ENCODE data around the gene IPO4.
"Not testable (repeated sequence)": the region's sequence is repeated elsewhere in the genome, so short reads cannot be mapped to it uniquely, and the experiment has no call there.

IPO4 gene

DNA sequence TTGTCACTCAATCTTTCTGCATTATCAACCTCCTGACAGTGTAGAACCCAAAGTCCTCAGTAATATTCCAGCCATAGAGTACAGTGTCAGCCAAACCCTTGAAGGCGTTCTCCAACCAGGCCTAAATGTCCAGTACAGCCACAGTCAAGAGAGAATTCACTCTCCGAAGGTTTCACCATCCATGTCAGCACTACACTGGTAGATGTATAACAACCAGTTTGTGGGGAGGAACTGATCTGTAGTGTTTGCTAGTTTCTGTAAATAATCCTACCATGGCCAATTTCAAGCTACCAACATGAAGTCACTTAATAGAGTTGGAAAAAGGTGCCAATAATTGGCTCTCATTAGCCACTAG is 27.7 kb upstream of the IPO4 start:
- no peak for DNase-seq

DNA sequence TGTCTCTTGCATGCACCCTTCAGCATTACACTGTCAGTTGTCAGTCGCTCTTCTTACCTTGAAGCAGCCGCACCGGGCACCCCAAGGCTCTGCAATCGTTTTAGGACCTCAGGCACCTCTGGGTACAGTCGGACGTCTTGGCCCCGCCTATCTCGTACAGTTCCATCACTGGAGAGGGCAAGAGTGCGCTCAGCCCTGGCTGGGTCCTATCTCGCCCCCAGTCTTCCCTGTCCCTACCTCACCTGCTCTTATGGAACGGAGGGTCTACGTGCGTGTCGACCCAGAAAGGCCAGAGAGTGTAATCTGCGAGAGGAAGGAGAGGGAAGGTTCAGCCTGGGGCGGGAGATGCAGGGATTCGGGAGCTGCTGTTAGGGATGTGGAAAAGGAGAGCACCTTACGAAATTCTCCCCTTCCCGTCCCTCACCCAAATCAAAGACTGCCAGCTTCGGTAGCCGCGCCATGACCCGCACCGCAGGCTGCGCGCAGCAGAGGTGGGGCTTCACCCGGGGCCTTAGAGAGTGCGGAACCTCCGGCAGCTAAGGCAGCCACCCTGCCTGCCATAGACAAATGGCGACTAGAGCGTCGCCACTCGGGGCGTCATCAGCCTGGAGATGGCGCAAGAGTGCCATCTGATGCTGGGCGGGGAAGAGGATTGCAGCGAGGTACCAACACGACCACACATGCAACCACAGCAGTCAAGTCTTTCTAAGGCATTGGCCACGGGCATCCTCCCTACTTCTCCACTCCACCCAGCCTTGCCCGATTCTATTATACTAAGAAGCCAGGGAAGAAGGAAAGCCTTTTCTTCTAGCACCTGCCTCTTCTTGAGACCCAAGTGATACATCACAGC is 27.1 kb upstream of the IPO4 start, which contains the start of gene MDP1:
Gene MDP1 (minus strand): TSS at position 572 of the 850 bp plus-strand sequence. CDS start 111 bp downstream, at position 461.
- DNase-seq = peak; percentile 77

DNA sequence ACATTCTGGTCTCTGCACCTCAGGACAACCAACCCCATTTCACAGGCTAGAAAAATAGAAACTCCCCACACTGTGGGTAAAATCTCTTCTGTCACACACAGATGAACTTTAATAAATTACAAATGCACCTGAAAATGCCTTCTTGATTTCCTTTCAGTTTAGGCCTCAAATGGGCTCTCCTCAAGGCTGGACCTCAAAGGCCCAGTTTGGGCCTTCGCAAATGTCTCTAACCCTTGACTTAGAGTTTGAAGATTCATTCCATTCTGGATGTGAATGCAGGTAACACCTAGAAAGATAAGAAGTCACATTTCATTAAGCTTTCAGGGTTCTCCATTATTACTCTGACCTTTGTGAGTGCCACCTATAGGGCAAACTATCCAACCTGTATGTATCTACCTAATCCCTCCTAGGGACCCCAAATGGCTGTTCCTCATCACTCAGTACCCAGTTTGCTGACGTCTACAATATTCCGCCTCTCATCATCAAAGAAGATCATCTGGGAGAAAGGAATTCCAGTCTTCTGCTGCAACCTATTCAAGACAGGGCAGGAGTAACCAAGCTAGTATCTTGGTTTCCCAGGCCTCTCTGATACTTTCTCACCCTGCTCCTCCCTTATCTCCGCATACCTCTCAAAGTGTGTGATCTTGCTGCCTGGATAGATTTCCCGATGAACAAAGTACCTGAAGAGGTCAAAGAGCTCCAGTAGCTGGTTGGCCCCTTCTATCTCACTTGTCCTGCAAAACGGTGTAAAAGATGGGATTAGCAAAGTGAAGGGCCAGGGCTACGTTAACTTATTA is 25.4 kb upstream of the IPO4 start:
- no peak for DNase-seq

DNA sequence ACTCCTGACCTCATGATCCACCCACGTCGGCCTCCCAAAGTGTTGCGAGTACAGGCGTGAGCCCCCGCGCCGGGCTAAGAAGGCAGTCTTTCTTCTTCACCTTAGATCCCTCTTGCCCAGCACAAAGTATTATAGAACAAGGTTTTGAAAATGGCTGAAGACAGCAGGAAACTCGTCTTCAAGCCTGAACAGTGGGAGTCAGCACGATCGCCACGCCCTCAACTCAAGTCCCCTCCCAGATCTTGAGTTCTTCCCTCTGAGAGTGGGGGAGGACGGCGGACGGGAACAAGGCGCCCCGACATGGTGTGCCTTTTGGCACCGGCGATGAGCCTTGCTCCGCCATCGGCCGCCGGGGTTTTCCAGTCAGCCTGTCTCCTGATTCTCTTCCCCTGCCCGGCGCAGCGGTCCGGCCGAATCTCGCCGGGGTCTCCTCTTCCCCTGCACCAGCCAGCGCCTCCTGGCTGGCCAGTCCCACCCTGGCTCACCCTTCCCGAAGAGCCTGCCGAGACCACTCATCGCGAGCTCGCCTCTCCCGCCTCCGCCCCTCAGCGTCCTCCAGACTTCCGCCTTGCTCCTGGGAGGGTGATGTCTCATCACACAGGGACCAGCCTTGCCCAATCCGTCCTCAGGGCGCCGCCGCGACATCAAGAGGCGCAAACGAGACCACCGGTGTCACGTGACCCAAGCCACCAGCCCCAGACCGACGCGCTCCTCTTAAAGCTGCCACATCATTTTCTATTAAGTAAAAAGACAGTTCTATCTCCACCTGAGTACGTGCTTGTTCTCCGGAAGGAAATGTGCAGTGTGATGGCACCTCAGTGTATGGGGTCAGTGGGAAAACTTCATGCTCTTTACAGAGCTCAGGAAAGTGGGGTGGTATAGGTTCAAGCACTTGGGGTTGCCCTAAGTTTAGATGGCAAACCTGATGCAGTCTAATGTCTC is 24.6 kb upstream of the IPO4 start, which contains the start of gene CHMP4A:
Gene CHMP4A (minus strand): TSS at position 565 of the 942 bp plus-strand sequence. CDS start 49 bp downstream, at position 516.
- DNase-seq = peak; percentile 92

DNA sequence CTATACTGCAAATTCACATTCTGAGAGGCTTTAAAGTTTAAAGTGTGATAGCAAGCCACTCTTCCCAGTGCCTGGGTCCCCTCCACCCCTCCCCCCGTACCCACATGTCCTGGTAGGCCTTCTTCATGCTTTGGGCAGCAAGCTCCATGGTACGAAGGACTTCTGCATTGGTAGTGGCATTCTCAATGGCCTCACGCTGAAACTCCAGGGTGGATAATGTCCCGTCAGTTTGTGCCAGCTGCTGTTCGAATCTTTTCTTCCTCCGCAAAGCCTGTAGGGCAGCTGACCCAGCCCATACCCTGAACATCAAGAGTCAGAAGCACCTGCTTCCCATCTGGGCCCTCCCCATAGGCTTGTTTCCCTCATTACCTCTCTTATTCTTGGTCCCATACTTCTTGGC is 22.7 kb upstream of the IPO4 start:
- DNase-seq = no peak

DNA sequence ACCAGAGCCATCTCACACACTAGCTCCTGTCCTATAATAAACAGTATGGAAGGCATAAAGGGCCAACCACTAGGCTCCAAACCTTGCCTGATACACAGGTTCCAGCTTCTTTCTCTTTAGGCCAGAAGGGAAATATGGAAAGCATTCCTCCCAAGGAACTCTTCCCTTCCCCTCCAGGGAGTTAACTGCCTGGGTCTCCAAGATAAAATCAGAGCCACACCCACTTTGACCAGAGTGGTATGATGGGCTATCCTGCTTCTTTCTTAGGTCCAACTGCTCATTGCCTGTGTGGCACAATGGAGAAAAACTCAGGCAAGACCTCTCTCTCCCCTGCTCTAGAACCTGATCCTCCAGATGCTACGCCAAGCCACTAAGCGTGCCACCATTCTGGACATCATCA is 19.0 kb upstream of the IPO4 start:
- DNase-seq = no peak

DNA sequence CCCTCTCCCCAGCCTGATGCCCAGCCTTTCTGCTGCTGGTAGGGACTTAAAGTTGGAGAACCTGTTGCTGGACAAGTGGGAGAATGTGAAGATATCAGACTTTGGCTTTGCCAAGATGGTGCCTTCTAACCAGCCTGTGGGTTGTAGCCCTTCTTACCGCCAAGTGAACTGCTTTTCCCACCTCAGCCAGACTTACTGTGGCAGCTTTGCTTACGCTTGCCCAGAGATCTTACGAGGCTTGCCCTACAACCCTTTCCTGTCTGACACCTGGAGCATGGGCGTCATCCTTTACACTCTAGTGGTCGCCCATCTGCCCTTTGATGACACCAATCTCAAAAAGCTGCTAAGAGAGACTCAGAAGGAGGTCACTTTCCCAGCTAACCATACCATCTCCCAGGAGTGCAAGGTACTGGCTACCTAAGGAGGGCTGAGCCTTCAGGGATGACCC is 18.5 kb upstream of the IPO4 start:
- no peak for DNase-seq

DNA sequence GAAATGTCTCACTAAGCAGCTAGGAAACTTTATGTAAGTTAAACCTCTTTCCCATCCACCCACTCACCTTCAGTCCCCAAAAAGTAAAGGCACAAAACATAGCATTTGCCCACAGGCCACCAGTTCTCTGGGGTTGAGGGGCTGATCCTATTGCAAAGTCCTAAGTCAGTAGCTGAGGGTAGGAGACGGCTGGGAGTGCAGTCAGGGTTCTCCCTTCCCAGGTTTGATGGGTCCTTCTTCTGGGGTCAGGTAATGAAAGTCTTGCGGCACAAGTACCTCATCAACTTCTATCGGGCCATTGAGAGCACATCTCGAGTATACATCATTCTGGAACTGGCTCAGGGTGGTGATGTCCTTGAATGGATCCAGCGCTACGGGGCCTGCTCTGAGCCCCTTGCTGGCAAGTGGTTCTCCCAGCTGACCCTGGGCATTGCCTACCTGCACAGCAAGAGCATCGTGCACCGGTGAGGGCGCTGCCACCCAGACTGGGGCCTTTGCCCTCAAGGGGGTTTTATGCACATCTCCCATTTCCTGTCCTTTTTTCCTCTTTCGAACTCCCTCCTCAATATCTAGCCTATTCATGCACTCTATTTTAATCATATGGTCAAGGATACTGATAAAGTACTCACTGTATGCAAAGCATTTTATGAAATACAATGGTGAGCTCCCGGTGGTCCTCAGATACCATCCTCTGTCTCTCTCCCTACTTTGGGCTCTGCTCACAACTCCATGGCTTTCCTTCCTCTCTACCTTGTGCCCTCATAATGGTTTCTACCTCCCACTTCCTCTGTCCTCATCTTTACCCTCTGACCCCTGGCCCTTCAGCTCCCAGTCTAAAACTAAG is 17.9 kb upstream of the IPO4 start:
- no peak for DNase-seq

DNA sequence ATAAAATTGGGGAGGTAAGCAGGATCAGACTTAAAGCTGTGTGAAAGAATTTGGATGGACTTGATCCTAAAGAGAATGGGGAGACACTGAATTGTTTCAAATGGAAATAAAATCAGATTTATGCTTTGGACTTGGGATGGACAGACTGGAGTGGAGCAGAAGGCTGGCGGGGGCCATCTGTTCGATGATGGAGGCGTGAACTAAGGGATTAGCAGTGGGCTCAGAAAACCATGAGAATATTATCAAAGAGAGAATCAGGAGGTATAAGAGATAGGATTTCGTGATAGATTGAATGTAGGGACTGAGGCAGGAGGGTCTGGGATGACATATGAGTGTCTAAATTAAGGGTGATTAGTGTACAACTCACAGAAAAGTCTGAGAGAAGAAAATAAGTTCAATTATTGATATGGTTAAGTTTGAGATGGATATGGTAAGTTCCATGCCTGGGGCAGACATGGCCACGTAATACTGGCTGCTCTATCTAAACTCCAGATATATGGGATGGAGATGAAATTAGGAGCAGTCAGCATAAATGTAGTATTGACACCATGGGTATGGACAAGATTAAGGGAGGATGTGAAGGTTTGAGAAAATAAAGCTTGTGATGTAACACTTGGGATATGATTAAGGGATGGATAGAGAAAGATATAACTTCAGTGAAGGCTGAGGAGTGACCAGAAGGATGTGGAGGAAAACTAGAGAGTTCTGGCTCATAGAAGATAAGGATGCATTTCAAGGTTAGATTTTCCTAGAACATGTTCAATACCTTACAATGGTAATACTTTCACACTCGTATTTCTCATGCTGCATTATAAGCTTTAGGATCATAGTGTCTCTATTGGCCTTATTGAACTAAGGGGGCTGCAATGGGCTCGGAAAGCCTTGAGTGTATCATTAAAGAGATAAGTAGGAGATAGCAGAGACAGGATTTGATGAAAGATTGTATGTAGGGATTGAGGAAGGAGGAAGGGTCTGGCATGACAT is 15.8 kb upstream of the IPO4 start:
- no peak for DNase-seq

DNA sequence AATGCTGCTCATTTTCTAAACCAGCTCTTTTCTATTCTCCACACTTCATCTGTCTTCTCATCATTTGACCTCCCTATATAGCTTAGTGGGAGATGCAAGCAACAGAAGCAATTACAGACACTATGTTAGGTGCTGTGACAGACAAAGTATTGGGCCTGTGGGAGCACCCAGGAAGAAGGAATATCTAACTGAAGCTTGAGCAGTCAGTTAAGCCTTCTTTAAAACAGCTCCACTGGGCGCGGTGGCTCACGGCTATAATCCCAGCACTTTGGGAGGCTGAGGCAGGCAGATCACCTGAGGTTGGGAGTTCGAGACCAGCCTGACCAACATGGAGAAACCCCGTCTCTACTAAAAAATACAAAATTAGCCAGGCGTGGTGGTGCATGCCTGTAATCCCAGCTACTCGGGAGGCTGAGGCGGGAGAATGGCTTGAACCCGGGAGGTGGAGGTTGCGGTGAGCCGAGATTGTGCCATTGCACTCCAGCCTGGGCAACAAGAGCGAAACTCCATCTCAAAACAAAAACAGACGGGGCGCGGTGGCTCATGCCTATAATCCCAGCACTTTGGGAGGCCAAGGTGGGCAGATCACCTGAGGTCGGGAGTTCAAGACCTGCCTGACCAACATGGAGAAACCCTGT is 14.8 kb upstream of the IPO4 start:
- not testable (repeated sequence) for DNase-seq

DNA sequence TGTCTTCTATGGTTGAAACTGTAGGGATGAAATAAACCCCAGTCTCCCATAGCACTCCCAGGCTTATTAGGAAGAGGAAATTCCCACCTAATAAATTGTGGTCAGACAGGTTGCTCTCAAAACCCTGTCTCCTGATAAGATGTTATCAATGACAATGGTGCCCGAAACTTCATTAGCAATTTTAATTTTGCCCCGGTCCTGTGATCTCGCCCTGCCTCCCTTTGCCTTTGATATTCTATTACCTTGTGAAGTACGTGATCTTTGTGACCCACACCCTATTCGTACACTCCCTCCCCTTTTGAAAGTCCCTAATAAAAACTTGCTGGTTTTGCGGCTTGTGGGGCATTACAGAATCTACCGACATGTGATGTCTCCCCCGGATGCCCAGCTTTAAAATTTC is 13.9 kb upstream of the IPO4 start:
- DNase-seq = not testable (repeated sequence)

DNA sequence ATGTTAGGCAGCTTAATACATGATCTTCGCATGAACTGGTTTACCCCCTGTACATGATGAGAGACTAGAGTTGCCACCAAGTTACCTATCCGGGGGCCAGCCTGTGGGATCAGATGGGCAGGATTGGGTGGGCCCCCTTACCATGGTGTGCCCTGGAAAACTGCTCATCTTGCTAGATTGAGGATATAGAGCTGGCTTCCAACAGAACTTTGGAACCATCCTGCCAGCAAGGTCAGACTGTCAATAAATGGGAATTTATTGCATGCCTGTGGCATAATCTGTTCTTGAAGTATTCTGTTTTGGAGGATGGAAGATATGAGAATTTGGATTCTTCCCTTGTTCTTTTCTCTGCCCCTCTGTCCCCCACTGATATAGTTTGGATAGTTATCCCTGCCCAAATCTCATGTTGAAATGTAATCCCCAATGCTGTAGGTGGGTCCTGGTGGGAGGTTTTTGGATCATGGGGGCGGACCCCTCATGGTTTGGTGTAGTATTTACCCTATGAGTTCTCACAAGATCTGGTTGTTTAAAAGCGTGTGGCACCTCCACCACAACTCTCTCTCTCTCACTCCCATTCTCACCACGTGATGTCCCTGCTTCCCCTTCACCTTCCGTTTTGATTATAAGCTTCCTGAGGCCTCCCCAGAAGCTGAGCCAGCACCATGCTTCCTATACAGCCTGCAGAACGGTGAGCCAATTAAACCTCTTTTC is 10.4 kb upstream of the IPO4 start:
- DNase-seq = no peak

DNA sequence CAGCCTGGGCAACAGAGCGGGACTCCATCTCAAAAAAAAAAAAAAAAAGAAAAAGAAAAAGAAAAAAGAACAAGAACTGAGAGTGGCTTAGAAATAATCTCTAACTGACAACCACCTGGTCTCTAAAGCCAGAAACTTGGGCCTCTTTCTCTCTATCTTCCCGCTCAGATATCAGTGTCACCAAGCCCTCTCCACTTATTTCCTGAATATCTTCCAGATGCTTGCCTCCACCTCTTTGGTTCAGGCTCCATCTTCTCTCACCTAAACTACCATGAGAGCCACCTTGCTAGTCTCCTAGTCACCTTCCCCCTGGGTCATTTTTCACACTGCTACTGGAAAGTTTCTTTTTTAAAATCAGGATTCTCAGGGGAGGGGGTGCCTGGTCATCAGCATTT is 8.4 kb upstream of the IPO4 start:
- no peak for DNase-seq

DNA sequence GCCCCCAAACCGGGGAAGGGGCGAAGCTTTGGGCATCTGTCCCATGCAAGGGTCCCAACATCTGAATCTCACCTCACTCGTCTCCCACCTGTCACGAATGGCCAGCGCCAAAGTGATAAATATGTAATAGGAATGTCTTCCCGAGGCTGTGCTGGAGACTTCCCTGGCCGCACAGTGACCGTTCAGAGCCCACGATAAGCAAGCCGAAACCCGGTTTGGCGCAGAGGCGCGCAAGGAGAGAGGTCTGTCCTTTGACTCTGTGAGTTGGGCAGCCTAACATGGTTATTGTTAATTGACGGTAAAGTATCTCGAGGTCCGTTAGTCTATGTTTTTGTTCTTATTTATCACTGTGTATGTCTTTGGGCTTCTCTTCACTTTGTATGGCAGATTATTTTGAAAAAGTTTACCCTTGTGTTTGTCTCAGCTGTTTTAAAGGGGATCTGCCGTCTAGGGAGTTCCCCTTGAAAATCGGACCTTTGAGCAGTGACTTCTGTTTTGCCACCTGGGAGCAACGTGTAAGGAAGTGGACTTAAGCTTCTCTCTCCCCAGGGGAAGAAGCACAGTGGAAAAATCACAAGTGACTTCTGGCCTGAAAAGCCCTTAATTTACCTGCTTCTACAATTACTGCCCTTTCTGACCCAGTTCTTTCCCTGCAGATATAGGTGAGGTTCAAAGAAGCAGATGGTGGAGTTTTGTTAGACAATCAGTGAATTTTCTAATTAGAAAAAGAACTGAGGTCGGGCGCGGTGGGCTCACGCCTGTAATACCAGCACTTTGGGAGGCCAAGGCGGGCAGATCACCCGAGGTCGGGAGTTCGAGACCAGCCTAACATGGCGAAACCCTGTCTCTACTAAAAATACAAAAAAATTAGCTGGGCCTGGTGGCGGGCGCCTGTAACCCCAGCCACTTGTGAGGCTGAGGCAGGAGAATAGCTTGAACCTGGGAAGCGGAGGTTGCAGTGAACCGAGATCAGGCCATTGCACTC is 7.7 kb upstream of the IPO4 start:
- no peak for DNase-seq

DNA sequence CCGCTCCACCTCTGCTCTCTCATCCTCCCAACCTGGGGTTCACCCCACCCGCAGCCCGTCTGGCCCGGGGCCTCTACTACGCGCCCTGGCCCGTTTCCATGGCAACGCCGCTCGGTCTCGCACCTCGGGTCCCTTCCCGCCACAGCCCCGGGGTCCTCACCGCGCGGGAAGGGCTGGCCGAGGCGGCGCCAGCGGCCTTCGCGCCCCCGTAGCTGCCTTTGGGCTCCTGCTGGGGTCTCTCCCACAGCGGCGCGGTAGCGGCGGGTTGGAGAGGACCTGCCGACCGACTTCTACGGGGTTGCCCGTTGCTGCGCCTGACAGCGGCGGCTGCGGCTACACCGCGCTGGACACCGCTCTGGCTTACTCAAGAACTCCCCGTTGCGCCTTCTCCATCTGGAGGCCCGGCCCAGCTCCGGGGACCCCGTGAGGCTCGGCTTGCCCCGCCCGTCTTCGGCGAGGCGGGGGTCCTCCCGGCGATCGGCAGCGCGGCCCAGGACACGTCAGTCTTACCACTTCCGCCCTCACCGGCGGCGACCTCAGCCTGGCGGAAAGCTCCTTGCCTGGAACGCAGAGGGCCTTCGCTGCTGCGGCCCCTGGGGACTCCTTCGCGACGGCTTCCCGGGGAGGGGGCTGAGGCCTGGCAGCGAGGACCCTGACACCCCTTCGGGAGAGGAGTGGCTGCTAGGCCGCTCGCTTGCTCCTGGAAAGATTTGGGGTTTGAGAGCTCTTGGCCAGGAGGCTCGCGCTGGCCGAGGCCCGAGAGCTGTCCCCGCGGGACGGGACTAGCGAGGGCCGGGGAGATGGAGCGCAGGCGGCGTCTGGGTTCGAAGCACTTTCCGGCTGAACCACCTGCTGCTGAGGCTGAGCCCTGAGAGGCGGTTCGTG is 6.8 kb upstream of the IPO4 start, which contains the start of gene TM9SF1:
Gene TM9SF1 (minus strand): TSS at position 256 of the 885 bp plus-strand sequence. CDS start 422 bp downstream, outside the sequence.
- DNase-seq = peak; percentile 82

DNA sequence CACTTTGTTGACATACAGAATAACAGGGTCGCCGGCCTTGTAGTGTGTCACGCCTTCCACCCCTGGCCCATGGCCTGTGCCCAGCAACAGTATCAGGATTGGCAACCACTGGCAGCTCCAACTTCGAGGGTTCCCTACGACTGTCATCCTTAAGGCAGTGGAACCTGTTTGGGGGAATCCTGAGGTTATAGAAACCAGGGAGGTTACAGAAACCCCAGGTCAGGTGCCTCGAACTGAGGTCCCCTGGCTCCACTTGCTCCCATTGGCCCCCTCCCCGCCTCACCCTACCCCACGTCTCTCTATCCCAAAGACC is 6.2 kb upstream of the IPO4 start:
- DNase-seq = no peak
